ENCODE measurements around the gene ARHGAP22. TPM values are rescaled to one million over a fixed set of nuclear protein-coding genes. Genes with fewer than 3 reads are reported as not detected.

ARHGAP22 gene
- polyA plus RNA-seq, 1 of the 3 experiments (the other 2 are of a cell fraction): 12.4 TPM

- ChIA-PET CTCF (interaction anchor here (0.9 to 4.9 kb wide), 5 partner anchors 12 to 219 kb away, joined by 3 to 16 read pairs (median 3); no protein-coding TSS in a partner anchor), POLR2A (no interaction called here)
- Histone ChIP-seq H3K27ac (ENCODE audit: low read depth in 2 of 2, low read length in 1 of 2) (no peak overlapping the region), H3K36me3 (replicated peaks in 1 of 2; ENCODE audit: control insufficient read depth in 1 of 2, insufficient read depth in 2 of 2, low read length in 1 of 2) (peaks cover 28 to 50% of the 10 kb centered on the region in 2 experiments), H3F3A (replicated peaks; ENCODE audit: insufficient read depth) (peaks cover 34% of the 10 kb centered on the region), H2AFZ (ENCODE audit: low read depth) (no peak overlapping the region), H3K9me3 (no peaks in the 10 kb centered on the region), H4K20me1 (ENCODE audit: insufficient read depth) (0 out of 2 replicates have a peak, but pooled peaks cover 4% of the 10 kb centered on the region), H3K4me3 (ENCODE audit: low read depth in 2 of 2, low read length in 1 of 2) (no peak overlapping the region), H3K4me2 (no peak overlapping the region), H3K9ac (no peak overlapping the region), H3K4me1 (ENCODE audit: control insufficient read depth in 1 of 2, insufficient read depth in 2 of 2, low read depth in 1 of 2, low read length in 1 of 2) (peaks cover 0 to 4% of the 10 kb centered on the region in 2 experiments; a peak in 3 of 4 replicates), H3K9me2 (0 out of 2 replicates have a peak, but pooled peaks cover 4% of the 10 kb centered on the region), H3K79me2 (ENCODE audit: insufficient read depth) (no peaks in the 10 kb centered on the region), H3K27me3 (ENCODE audit: insufficient read depth) (no peaks in the 10 kb centered on the region)
- 95% methylated on average over 3 of the region's 3 CpGs for WGBS (ENCODE audit: low lambda C conversion rate)
- no peak for DNase-seq
- TF ChIP-seq YY1 (IDR thresholded peaks at IDR 0.05; ENCODE audit: low read depth): no peak
- no peak for TF ChIP-seq ZBTB33 (IDR thresholded peaks at IDR 0.05; ENCODE audit: borderline replicate concordance, low read depth)
- TF ChIP-seq JUND (IDR thresholded peaks at IDR 0.05): no peak
- TF ChIP-seq ELF1 (IDR thresholded peaks at IDR 0.05): no peak
- TF ChIP-seq GATA2 (CRISPR knock-in tag; IDR thresholded peaks at IDR 0.05): no peak
- no peak for TF ChIP-seq USF2 (IDR thresholded peaks at IDR 0.05; ENCODE audit: borderline replicate concordance, low read depth, low read length)
- TF ChIP-seq GABPA (IDR thresholded peaks at IDR 0.05; ENCODE audit: low read depth): no peak
- no peak for TF ChIP-seq SMC3 (IDR thresholded peaks at IDR 0.05; ENCODE audit: low read depth, low read length)
- TF ChIP-seq PBX3 (IDR thresholded peaks at IDR 0.05): no peak
These were observed 167.3 kb downstream of the ARHGAP22 start for GRCh38 chr10:48437546-48437945.

GRCh38 chr10:48431871-48432270 lies 173.0 kb downstream of the ARHGAP22 start:
- Histone ChIP-seq H4K20me1 (ENCODE audit: insufficient read depth) (no peaks in the 10 kb centered on the region), H3K27me3 (ENCODE audit: insufficient read depth) (no peaks in the 10 kb centered on the region)
- POLR2A ChIA-PET: no interaction called here

More at GRCh38 chr10:48431871-48432270, 173.0 kb downstream of the ARHGAP22 start:
- H3K9me3 ChIP-seq: no peaks in the 10 kb centered on the region
- TF ChIP-seq USF1 (IDR thresholded peaks at IDR 0.05; ENCODE audit: borderline replicate concordance, low read depth) (no peak), TCF12 (IDR thresholded peaks at IDR 0.05) (no peak), ZBTB33 (IDR thresholded peaks at IDR 0.05; ENCODE audit: borderline replicate concordance, low read depth) (no peak), FOSL2 (IDR thresholded peaks at IDR 0.05; ENCODE audit: borderline replicate concordance, low read depth) (no peak), NRF1 (IDR thresholded peaks at IDR 0.05; ENCODE audit: low read depth, low read length) (no peak), GATA2 (CRISPR knock-in tag; IDR thresholded peaks at IDR 0.05) (no peak), RFX5 (IDR thresholded peaks at IDR 0.05; ENCODE audit: low read length) (no peak), ELF1 (IDR thresholded peaks at IDR 0.05) (no peak), TAF1 (IDR thresholded peaks at IDR 0.05; ENCODE audit: borderline replicate concordance, low read depth, low read length) (no peak), EP300 (IDR thresholded peaks at IDR 0.05; ENCODE audit: borderline replicate concordance in 1 of 2, low read depth in 1 of 2, low read length in 1 of 2) (no peak), MXI1 (IDR thresholded peaks at IDR 0.05; ENCODE audit: low read depth, low read length) (no peak), JUND (IDR thresholded peaks at IDR 0.05) (no peak), RCOR1 (IDR thresholded peaks at IDR 0.05; ENCODE audit: low read length) (no peak), MEF2A (IDR thresholded peaks at IDR 0.05; ENCODE audit: borderline replicate concordance, low read depth) (no peak), SIN3A (IDR thresholded peaks at IDR 0.05; ENCODE audit: borderline replicate concordance, low read depth, low read length) (no peak), FOXJ3 (CRISPR knock-in tag; IDR thresholded peaks at IDR 0.05) (no peak), POLR2AphosphoS5 (IDR thresholded peaks at IDR 0.05; ENCODE audit: low read depth, low read length) (no peak), CHD2 (IDR thresholded peaks at IDR 0.05; ENCODE audit: low read length, partially characterized antibody) (no peak)
- no peaks in the 10 kb centered on the region; a peak in 1 of 4 replicates for H3K4me1 ChIP-seq (ENCODE audit: control insufficient read depth in 1 of 2, insufficient read depth in 2 of 2, low read depth in 1 of 2, low read length in 1 of 2)
- H3K4me3 ChIP-seq (ENCODE audit: low read depth in 2 of 2, low read length in 1 of 2): no peak overlapping the region
- no peak overlapping the region for H2AFZ ChIP-seq (ENCODE audit: low read depth)
- H3K4me2 ChIP-seq: no peak overlapping the region
- H3K27ac ChIP-seq (ENCODE audit: low read depth in 2 of 2, low read length in 1 of 2): no peak overlapping the region
- H3K9me2 ChIP-seq: no peaks in the 10 kb centered on the region
- CTCF ChIA-PET: interaction anchor here (1.1 to 1.4 kb wide), 3 partner anchors 8 to 224 kb away, joined by 3 to 8 read pairs (median 3); no protein-coding TSS in a partner anchor
- peaks cover 11% of the 10 kb centered on the region for H3F3A ChIP-seq (replicated peaks; ENCODE audit: insufficient read depth)
- H3K79me2 ChIP-seq (ENCODE audit: insufficient read depth): no peaks in the 10 kb centered on the region; the same call in 1 of the 2 replicates
- DNase-seq: no peak
- no peak overlapping the region for H3K9ac ChIP-seq
- H3K36me3 ChIP-seq (replicated peaks in 1 of 2; ENCODE audit: control insufficient read depth in 1 of 2, insufficient read depth in 2 of 2, low read length in 1 of 2): peaks cover 56 to 72% of the 10 kb centered on the region in 2 experiments
